Left ventricle myocardium inferior (tissue), 1 donor: Measurements from ENCODE around the gene ATP13A2. TPM values are rescaled to one million over a fixed set of nuclear protein-coding genes. Genes with fewer than 3 reads are reported as not detected.

Source experiments
- DNase-seq: peaks from one replicate; pipeline ENCODE4 v3.0.0-alpha.2; 2020
- H3K27ac ChIP-seq: fragments of 200-600 bp; replicated peaks from 2 replicates; pipeline ENCODE4 v1.8.0; 2021
- H3K27me3 ChIP-seq: fragments of 200-600 bp; 2 replicates; pipeline ENCODE4 v1.8.0; 2021; ENCODE audit warnings: low read depth
- H3K36me3 ChIP-seq: fragments of 200-600 bp; 2 replicates; pipeline ENCODE4 v1.8.0; 2021
- H3K4me1 ChIP-seq: fragments of 200-600 bp; 2 replicates; pipeline ENCODE4 v1.8.0; 2021
- H3K4me3 ChIP-seq: fragments of 200-600 bp; 2 replicates; pipeline ENCODE4 v1.8.0; 2021; ENCODE audit warnings: mild to moderate bottlenecking, moderate library complexity
- H3K9me3 ChIP-seq: fragments of 200-600 bp; replicated peaks from 2 replicates; pipeline ENCODE4 v1.8.0; 2021
- CTCF ChIP-seq: fragments of 200-600 bp; IDR thresholded peaks from 2 replicates; pipeline ENCODE4 v1.8.0; 2021; ENCODE audit warnings: antibody characterized with exemption, mild to moderate bottlenecking, borderline replicate concordance
- intact Hi-C: fragments of 100-400 bp; cut with micrococcal nuclease; formaldehyde crosslinking; loops from one replicate; pipeline ENCODE4 v1.11.0; 2022
- total RNA-seq: library from RNA; stranded (reverse); fragmentation: NEBNext Ultra II Directional; extraction: Animal tissue kit (Norgen Biotek cat#: 25700); gene quantifications from one replicate; pipeline ENCODE4 v1.2.1, GENCODE V29; 2021
- donor health status: DM: no; HTN: yes; CAD: no; lungs with severe emphysema.

Gene ATP13A2
- total RNA-seq, 1 donor from 2014 or later, result 11.2 TPM

GRCh38 chr1:17023573-17023972 is 11.8 kb upstream of the ATP13A2 start:
- Histone ChIP-seq H3K9me3 (no peaks in the 10 kb centered on the region), H3K4me1 (peaks cover 8% of the 10 kb centered on the region), H3K4me3 (no peak overlapping the region), H3K27ac (no peak overlapping the region), H3K36me3 (peaks cover 100% of the 10 kb centered on the region), H3K27me3 (no peaks in the 10 kb centered on the region)
- TF ChIP-seq CTCF, result no peak
- no peak for DNase-seq
- intact Hi-C loops, result no loop called here

- no peak for TF ChIP-seq CTCF
- intact Hi-C loops, result no loop called here
- Histone ChIP-seq H3K4me3 (no peak overlapping the region), H3K27ac (no peak overlapping the region), H3K36me3 (peaks cover 100% of the 10 kb centered on the region), H3K27me3 (no peaks in the 10 kb centered on the region), H3K9me3 (no peaks in the 10 kb centered on the region), H3K4me1 (peaks cover 4% of the 10 kb centered on the region)
- DNase-seq, result no peak
These were observed 11.4 kb upstream of the ATP13A2 start for GRCh38 chr1:17023102-17023501.

GRCh38 chr1:17021896-17022295 is 10.2 kb upstream of the ATP13A2 start:
- Histone ChIP-seq H3K27me3 (no peaks in the 10 kb centered on the region), H3K27ac (no peak overlapping the region), H3K36me3 (peaks cover 95% of the 10 kb centered on the region), H3K9me3 (no peaks in the 10 kb centered on the region), H3K4me3 (no peak overlapping the region), H3K4me1 (no peaks in the 10 kb centered on the region)
- TF ChIP-seq CTCF, result no peak
- intact Hi-C loops, result no loop called here
- no peak for DNase-seq

- intact Hi-C loops, result no loop called here
- no peak for DNase-seq
- H3K9me3 ChIP-seq, result no peaks in the 10 kb centered on the region
- H3K4me3 ChIP-seq, result no peak overlapping the region
- H3K27me3 ChIP-seq, result no peaks in the 10 kb centered on the region
- TF ChIP-seq CTCF, result no peak
- peaks cover 81% of the 10 kb centered on the region for H3K36me3 ChIP-seq
- no peaks in the 10 kb centered on the region for H3K4me1 ChIP-seq
- no peak overlapping the region for H3K27ac ChIP-seq
These were observed 8.8 kb upstream of the ATP13A2 start for GRCh38 chr1:17020502-17020901.

GRCh38 chr1:17018849-17019248 is 7.1 kb upstream of the ATP13A2 start:
- no peaks in the 10 kb centered on the region for H3K27me3 ChIP-seq
- DNase-seq, result no peak
- H3K27ac ChIP-seq, result no peak overlapping the region
- no peaks in the 10 kb centered on the region for H3K4me1 ChIP-seq
- intact Hi-C loops, result no loop called here
- peaks cover 65% of the 10 kb centered on the region for H3K36me3 ChIP-seq
- no peak for TF ChIP-seq CTCF
- H3K4me3 ChIP-seq, result no peak overlapping the region
- no peaks in the 10 kb centered on the region for H3K9me3 ChIP-seq

GRCh38 chr1:17017435-17017834 is 5.7 kb upstream of the ATP13A2 start:
- H3K36me3 ChIP-seq, result peaks cover 50% of the 10 kb centered on the region
- H3K27ac ChIP-seq, result no peak overlapping the region
- no peaks in the 10 kb centered on the region for H3K27me3 ChIP-seq
- DNase-seq, result no peak
- no peak for TF ChIP-seq CTCF
- no peaks in the 10 kb centered on the region for H3K9me3 ChIP-seq
- no peak overlapping the region for H3K4me3 ChIP-seq
- intact Hi-C loops, result no loop called here
- H3K4me1 ChIP-seq, result peaks cover under 1% of the 10 kb centered on the region
